IPS-11a (cell line): Measurements from ENCODE around the gene ZDHHC17.
A peak's percentile ranks its signal among the peaks of the same experiment; 100 is the strongest.
"Not testable (repeated sequence)": the region's sequence is repeated elsewhere in the genome, so short reads cannot be mapped to it uniquely, and the experiment has no call there.

Source experiments
- H3K4me3 ChIP-seq: one replicate; pipeline ENCODE4 v1.5.1; 2013; ENCODE audit warnings: low read depth, low read length, control low read depth

Gene ZDHHC17, protein sequence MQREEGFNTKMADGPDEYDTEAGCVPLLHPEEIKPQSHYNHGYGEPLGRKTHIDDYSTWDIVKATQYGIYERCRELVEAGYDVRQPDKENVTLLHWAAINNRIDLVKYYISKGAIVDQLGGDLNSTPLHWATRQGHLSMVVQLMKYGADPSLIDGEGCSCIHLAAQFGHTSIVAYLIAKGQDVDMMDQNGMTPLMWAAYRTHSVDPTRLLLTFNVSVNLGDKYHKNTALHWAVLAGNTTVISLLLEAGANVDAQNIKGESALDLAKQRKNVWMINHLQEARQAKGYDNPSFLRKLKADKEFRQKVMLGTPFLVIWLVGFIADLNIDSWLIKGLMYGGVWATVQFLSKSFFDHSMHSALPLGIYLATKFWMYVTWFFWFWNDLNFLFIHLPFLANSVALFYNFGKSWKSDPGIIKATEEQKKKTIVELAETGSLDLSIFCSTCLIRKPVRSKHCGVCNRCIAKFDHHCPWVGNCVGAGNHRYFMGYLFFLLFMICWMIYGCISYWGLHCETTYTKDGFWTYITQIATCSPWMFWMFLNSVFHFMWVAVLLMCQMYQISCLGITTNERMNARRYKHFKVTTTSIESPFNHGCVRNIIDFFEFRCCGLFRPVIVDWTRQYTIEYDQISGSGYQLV

DNA sequence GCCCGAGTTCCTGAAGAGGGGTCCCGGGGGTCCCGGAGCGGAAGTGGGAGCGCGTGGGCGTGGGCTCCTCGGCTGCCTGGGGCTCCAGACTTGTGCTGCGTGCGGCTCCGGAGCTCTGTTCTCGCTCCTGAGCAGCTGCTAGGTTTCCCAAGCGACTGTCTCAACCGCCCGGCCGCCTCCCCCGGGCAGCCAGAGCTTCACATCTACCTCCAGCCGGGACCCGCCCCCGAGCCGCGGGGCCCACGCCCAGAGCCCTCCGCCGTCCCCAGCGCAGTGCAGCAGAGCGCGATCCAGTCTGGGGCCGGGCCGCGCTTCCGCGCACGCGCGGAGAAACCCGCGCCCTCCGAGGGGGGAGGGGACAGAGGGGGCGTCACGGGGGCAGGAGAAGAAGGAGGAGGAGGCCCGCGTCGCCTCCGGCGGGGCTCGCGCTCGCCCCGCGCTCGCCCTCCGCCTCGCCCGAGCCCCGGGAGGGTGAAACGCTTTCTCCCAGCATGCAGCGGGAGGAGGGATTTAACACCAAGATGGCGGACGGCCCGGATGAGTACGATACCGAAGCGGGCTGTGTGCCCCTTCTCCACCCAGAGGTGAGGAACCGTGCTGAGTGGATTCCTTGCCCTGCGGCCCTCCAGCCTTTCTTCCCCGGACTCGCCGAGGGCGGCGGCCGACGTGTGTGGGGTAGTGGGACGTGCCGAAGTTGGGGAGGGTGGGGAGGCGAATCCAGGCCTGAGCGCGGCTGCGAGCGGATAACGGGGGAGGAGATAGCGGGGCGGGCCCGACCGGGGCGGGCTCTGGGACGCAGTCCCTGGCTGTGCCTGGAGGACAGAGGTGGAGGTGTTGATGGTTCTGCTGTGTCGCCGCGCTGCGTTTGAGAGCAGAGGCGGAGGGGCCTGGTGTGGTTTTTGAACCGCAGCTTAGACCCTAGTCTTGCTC, at the start of gene ZDHHC17:
Gene ZDHHC17, plus strand, starts transcription at position 370 of the 930 bp plus-strand sequence. Its CDS starts 122 bp downstream, at position 492.
- peak within 1 kb of the TSS; percentile 86 for H3K4me3 ChIP-seq

DNA sequence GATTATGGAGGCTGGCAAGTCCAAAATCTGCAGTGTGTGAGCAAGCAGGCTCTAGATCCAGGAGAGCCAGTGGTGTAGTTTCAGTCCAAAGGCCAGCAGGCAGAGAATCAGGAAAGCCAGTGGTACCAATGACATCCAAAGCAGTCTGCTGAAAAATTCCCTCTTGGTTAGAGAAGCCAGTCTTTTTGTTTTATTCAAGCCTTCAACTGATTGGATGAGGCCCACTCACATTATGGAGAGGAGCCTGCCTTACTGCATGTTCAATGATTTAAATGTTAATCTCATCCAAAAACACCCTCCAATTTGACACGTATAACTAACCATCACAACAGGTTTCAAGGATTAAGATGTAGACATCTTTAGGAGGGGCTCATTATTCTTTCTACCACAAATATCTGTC, 49.5 kb upstream of the ZDHHC17 start:
- H3K4me3 ChIP-seq: no peak overlapping the region

DNA sequence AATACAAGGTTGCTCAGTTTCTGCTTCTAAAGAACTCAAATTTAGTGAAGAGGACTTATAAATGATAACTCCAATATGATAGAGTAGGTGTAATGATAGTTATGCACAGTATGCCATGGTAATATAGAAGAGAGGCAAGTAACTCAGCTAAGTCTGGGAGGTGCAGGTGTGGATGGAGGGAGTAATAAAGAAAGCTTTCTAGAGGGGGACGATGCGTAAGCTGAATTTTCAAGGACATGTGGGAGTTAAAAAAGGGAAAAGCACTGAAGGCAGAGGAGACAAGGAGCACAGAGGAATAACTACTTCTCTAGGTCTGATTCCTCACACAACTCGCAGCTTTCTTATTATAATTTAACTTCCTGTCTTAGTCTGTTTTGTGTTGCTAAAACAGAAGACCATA, 49.1 kb upstream of the ZDHHC17 start:
- H3K4me3 ChIP-seq: no peak overlapping the region

DNA sequence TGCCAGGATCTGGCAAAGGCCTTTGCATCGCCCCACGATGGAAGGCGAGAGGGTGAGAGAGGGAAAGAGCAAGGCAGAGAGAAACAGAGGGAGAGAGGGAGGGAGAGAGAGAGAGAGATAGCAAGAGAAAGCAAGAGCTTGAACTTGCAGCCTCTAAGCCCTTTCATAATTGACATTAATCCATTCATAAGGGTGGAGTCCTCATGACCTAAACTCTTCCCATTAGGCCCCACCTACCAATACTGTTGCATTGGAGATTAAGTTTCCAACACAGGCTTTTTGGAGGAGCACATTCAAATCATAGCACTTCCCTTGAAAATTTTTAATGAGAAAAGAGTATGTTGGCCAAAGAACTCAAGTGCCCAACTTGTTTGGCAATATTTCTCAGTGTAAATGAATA, 48.6 kb upstream of the ZDHHC17 start:
- no peak overlapping the region for H3K4me3 ChIP-seq

DNA sequence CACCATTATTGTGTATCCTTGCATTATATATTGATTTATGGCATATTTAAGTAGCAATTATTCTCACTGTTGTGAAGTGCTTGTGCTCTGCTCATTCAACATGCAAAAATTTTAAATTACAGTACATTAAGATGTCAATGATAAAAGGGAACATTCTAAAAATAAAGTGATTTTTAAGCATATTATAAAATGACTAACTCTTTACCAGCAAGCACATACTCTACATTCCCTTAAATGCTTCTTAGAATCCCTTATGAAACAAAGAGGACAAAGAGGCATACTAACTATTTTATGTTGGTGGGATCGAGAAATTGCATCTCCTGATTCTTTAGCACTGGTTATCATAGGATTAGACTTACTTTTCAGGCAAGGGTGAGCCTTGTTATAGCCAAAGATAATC, 46.6 kb upstream of the ZDHHC17 start:
- H3K4me3 ChIP-seq: no peak overlapping the region

DNA sequence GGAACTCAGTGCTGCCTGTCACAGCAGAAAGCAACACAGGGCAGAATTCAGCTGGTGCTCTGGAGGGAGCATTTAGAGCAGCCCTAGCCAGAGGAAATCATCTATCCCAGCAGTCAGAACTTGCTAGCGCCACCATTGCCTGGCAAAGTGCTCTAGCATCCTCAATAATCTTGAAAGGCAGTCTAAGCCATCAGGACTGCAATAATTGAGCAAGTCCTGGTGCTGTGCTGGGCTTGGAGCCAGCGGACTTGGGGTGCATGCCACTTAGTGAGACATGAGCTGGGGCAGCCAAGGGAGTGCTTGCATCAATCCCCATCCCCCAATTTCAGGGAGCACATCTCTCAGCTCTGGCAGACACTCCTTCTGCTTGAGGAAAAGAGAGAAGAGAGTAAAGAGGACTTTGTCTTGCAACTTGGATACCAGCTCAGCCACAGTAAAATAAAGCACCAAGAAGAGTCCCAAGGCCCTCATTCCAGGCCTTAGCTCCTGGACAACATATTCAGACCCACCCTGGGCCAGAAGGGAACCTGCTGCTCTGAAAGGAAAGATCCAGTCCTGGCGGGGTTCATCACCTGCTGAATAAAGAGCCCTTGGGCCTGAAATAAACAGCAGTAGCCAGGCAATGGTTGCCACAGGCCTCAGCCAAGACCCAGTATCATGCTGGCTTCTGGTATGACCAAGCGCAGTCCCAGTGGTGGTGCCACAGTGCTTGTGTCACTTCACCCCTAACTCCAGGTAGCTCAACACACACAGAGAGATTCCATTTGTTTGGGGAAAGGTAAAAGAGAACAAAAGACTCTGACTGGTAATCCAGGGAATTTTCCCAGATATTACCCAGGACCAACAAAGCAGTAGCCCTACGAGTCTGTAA, 44.5 kb upstream of the ZDHHC17 start:
- no peak overlapping the region for H3K4me3 ChIP-seq

DNA sequence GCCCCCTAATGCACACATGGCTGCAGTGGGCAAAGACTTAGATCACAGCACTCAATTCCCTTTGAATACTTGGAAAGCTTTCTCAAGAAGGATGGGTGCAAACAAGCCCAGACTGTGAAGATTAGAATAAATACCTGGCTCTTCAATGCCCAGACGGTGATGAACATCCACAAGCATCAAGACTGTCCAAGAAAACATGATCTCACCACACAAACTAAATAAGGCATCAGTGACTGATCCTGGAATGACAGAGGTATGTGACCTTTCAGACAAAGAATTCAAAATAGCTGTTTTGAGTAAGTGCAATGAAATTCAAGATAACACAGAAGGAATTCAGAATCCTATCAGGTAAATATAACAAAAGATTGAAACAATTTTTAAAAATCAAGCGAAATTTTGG, 43.8 kb upstream of the ZDHHC17 start:
- no peak overlapping the region for H3K4me3 ChIP-seq

DNA sequence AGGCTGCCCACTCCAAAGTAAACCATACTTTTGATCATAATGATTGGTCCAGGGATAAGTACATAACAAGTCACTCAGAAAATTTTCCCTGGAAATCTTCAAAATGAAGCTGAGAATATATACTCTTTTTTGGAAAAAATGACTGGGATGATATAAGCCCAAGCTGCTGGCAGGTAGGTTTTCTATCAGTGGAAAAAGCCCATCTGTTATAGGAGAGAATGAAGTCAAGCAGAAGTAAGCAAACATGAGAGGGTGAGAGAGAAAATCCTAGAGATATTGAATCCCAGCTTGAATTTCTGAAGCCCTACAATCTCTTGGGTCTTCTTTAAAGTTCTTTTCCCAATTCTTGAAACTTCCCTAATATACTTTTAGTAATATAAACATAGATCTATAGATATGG, 37.3 kb upstream of the ZDHHC17 start:
- no peak overlapping the region for H3K4me3 ChIP-seq

DNA sequence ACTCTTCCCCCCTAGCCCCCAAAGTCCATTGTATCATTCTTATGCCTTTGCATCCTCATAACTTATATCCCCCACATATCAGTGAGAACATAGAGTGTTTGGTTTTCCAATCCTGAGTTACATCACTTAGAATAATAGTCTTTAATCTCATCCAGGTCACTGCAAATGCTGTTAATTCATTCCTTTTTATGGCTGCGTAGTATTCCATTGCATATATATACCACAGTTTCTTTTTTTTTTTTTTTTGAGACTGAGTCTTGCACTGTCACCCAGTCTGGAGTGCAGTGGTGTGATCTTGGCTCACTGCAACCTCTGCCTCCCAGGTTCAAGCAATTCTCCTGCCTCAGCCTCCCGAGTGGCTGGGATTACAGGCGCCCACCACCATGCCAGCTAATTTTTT, 31.7 kb upstream of the ZDHHC17 start:
- H3K4me3 ChIP-seq: not testable (repeated sequence)

DNA sequence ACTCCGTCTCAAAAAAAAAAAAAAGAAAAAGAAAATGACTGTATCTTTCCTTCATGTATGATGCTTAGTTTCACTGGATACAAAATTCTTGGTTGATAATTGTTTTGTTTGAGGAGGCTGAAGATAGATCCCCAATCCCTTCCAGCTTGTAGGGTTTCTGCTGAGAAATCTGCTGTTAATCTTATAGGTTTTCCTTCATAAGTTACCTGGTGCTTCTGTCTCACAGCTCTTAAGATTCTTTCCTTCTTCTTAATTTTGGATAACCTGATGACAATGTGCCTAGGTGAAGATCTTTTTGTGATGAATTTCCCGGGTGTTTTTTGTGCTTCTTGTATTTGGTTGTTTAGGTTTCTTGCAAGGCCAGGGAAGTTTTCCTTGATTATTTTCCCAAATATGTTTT, 26.2 kb upstream of the ZDHHC17 start:
- H3K4me3 ChIP-seq: not testable (repeated sequence)

DNA sequence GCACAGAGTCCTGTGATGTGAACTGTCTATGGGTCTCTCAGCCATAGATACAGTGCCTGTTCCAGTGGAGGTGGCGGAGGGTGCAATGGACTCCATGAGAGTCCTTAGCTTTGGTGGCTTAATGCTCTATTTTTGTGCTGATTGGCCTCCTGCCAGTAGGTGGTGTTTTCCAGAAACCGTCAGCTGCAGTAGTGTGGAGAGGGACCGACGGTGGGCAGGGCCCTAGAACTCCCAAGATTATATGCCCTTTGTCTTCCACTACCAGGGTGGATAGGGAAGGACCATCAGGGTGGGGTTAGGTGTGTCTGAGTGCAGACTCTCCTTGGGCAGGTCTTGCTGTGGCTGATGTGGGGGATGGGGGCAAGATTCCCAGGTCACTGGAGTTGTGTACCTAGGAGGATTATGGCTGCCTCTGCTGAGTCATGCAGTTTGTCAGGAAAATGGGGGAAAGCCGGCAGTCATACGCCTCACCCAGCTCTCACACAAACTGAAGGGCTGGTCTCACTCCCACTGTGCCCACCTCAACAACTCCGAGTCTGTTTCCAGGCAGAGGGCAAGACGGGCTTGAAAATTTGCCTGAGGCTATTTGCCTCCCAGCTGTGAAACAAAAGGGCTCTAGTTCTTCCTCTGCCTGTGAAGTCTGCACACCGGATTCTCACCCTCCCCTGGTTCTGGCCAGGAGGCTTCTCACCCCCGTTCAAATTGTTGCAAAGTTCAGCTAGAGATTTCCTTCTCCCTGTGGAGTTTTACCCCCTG, 24.9 kb upstream of the ZDHHC17 start:
- no peak overlapping the region for H3K4me3 ChIP-seq

DNA sequence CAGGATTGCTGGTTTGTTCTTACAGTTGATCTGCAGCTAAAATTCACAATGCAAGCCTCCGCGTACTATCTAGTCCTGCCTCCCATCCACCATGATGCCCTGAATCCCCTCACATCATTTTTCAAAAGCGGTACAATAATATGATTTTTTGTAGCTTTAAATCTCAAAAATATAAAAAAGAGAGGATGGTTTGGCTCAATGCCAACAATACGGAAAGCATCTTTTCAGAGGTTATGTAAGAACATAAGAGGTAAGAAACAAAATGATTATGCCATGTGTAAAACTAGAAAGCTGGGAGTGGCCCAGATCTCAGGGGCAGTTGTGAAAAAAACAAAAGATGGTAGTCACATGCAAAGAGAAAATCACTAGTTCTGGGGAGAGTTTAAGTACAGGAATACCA, 24.0 kb upstream of the ZDHHC17 start:
- H3K4me3 ChIP-seq: no peak overlapping the region

DNA sequence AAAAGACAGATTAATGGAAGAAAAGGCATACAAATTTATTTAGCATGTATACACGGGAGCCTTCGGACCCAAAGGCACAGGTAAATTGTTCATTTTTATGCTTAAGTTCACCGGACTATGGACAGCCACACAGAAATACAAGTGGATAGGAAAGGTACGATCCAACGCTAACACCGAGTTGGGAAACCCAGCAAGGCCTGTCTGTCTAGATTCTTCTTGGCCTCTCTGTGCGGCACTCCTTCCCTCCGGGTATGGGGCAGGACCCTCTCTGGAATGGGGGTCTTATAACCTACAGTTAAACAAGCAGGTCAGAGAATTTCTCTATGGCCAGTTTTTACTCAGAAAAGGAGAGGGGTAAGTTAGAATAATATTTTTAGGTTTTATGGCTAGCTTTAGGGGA, 23.4 kb upstream of the ZDHHC17 start:
- no peak overlapping the region for H3K4me3 ChIP-seq

DNA sequence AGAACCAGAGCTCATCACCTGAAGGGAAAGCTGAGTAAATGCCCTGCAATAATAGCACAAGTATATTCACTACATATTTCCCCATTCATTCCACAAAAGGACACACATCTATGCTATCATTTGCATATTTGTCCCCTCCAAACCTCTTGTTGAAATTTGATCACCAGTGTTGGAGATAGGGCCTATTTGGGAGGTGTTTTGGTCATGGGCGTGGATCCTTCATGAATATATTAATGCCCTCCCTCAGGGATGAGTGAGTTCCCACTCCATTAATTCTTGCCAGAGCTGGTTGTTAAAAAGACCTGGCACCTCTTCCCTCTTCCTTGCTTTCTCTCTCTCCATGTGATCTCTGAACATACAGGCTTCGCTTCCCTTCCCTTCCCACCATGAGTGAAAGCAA, 18.6 kb upstream of the ZDHHC17 start:
- no peak overlapping the region for H3K4me3 ChIP-seq

DNA sequence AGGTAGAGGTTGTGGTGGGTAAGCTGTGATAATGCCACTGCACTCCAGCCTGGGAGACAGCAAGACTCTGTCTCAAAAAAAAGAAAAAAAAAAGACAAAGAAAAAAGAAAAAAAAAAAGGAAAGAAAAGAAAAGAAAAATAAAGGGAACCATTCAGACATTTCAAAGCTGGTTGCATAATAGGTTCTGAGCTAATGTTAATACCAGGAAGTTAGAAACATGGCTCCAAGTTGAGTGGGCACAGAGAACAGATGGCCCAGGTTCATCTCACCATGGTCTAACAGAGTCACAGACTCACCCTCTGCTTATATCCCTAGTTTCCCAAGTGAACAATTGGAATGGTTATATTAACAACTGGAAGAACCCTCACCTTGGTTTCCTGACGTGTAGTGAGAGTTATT, 17.4 kb upstream of the ZDHHC17 start:
- no peak overlapping the region for H3K4me3 ChIP-seq

DNA sequence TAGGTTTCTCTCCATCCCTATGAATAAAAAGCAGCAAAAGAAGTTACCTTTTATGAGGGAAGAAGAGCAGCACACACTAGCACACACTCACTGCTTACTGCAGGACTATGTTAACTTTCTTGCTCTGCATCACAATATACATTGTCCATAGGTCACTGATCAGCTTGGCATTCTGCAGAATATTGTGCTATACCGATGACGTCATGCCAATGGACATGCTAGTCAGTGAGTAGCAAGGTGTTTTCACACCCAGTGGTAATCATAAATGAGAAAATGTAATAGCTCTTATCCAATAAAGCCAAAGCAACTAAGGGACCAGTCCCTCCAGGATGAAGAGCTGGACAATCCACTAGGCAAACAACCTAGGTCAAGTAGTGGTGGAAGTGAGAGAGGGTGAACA, 16.7 kb upstream of the ZDHHC17 start:
- H3K4me3 ChIP-seq: no peak overlapping the region

DNA sequence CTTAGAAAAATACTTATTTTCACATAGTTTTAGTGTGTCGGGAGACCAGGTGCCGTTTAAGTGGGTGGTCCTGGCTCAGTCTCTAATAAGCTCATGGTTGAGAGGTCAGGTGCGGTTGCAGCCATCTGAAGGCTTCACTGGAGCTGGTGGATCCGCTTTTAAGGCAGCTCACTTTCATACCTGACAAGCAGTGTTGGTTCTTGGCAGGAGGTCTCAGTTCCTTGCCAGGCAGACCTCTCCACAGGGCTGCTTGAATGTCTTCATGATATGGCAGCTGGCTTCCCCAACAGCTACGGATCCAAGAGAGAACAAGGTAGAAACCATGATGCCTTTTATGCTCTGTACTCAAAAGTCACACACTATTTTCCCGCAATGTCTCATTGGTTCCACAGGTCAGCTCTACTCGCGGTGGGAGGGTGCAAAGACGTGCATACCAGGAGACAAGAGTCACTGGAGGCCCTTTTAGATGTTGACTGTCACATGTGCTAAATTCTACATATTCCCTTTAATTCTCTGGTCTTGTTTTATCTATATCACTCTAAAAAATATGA, 8.0 kb upstream of the ZDHHC17 start:
- H3K4me3 ChIP-seq: no peak overlapping the region

DNA sequence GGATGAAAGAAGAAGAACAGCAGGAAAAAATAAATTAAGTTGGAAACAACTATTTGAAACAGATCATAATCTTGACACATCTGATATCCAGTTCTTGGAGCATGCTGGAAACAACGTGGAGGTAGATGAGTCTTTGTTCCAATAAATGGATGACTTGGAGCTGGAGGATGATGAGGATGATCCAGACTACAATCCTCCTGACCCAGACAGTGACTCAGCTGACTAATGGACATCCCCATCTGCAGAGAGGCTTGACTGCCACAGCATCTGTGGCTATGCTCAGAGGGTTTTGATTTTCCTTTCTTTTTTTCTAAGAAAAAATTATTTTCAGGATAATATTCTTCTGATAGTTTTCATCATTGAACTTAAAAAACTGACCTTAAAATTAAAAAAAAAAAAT, 6.2 kb upstream of the ZDHHC17 start:
- no peak overlapping the region for H3K4me3 ChIP-seq

DNA sequence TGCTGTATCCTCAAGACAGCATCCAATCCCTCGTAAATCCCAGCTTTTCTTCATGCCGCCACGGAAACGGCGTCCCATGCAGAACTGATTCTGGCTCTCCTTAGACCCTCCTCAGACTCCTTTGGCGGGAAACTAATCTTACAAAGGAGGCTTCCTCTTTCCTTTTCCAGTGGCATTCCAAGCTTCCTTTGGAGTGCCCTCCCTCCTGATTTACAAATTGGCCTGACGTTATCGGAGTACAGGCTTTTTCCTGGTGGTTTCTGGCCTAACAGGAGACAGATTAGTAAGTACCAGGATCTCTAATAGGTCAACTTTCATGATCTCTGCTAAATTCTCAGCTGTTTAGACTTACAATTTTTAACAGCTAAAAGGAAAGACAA, 1.3 kb upstream of the ZDHHC17 start:
- H3K4me3 ChIP-seq: peak overlapping the region; percentile 9

DNA sequence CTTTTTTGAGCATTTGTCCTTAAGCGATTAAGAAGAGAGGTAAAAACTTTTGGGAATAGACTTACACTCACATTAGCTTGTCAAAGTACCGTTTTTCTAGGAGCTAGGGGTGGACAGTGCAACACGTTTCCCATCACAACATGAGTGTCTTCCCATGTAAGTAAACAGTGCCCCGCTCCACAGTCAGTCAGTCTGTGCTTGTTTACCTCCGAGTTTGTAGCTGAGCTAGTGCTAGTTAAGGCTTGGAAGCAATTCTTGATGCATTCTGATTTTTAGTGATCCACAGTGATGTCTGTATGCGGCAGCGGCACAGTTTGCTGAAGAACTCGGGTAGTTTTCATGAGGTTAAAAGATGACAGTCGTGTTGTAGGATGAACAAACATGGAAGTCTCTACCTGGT, 941 bp downstream of the ZDHHC17 start:
- peak overlapping the region; percentile 86 for H3K4me3 ChIP-seq
